HG03280 (cell line): ENCODE data around the gene RBM33.

Experiments used
- ATAC-seq: cut with Tn5 transposase; IDR thresholded peaks from one replicate; pipeline ENCODE4 v1.9.1; 2021; ENCODE audit warnings: mild to moderate bottlenecking, moderate library complexity; ENCODE audit not compliant: unreplicated experiment

The RBM33 gene

GRCh38 chr7:155792315-155792960, 148.0 kb downstream of the RBM33 start:
- no peak for ATAC-seq

GRCh38 chr7:155792999-155793560, 148.6 kb downstream of the RBM33 start:
- ATAC-seq, result no peak

- ATAC-seq, result no peak
Measured at GRCh38 chr7:155793720-155794119, 149.3 kb downstream of the RBM33 start.

- no peak for ATAC-seq
Measured at GRCh38 chr7:155794196-155794595, 149.7 kb downstream of the RBM33 start.

- no peak for ATAC-seq
Measured at GRCh38 chr7:155795401-155795800, 150.9 kb downstream of the RBM33 start.

- ATAC-seq, result no peak
Measured at GRCh38 chr7:155795951-155796350, 151.5 kb downstream of the RBM33 start.

- no peak for ATAC-seq
Measured at GRCh38 chr7:155796381-155797261, 152.2 kb downstream of the RBM33 start.

GRCh38 chr7:155797262-155798250, 153.1 kb downstream of the RBM33 start:
- ATAC-seq, result no peak

GRCh38 chr7:155798673-155799439, 154.4 kb downstream of the RBM33 start:
- ATAC-seq, result no peak

GRCh38 chr7:155799514-155799913, 155.1 kb downstream of the RBM33 start:
- no peak for ATAC-seq

- no peak for ATAC-seq
Measured at GRCh38 chr7:155800301-155800700, 155.8 kb downstream of the RBM33 start.

- no peak for ATAC-seq
Measured at GRCh38 chr7:155800741-155801267, 156.3 kb downstream of the RBM33 start.

GRCh38 chr7:155802291-155802690, 157.8 kb downstream of the RBM33 start:
- ATAC-seq, result no peak

GRCh38 chr7:155802906-155803417, 158.5 kb downstream of the RBM33 start:
- ATAC-seq, result no peak

GRCh38 chr7:155803418-155804376, 159.2 kb downstream of the RBM33 start:
- no peak for ATAC-seq

- no peak for ATAC-seq
Measured at GRCh38 chr7:155804431-155804831, 160.0 kb downstream of the RBM33 start.

GRCh38 chr7:155804897-155805825, 160.7 kb downstream of the RBM33 start:
- no peak for ATAC-seq

GRCh38 chr7:155805826-155806095, 161.3 kb downstream of the RBM33 start:
- ATAC-seq, result no peak
